HG02870 (cell line): Measurements from ENCODE around the gene CHIC1.
A peak's percentile ranks its signal among the peaks of the same experiment; 100 is the strongest.
"Not testable (repeated sequence)": the region's sequence is repeated elsewhere in the genome, so short reads cannot be mapped to it uniquely, and the experiment has no call there.

Experiments
- ATAC-seq: cut with Tn5 transposase; IDR thresholded peaks from one replicate; pipeline ENCODE4 v1.9.1; 2021; ENCODE audit warnings: mild to moderate bottlenecking, moderate library complexity; ENCODE audit not compliant: unreplicated experiment

Gene CHIC1

DNA sequence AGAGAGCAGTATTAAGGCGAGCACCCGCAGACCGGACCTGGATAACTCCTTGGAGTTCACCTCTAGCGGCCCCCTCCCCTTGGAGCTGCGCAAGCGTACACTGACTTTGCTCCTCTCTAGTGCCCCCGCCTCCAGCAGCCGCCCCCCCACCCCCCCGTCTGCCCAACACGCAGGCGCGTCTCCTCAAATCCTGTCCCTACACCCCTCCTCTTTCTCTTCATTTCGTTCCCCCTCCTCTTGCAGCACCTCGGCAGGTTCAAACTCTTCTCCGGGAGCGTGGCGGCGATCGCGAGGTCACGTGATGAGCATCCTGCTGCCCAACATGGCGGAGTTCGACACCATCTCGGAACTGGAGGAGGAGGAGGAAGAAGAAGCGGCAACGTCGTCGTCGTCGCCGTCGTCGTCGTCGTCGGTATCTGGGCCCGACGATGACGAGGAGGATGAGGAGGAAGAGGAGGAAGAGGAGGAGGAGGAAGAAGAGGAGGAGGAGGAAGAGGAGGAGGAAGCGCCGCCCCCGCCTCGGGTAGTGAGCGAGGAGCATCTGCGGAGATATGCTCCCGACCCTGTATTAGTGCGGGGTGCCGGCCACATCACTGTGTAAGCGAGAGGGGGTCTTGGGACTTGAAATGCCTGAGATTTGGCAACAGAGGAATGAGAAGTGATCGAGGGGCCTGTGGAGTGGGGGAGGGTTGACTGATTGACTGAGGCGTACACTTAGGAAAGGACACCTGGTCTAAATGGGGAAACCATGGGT, at the start of gene CHIC1:
Gene CHIC1, plus strand, starts transcription at position 214 of the 754 bp plus-strand sequence. Its CDS starts 88 bp downstream, at position 302.
- peak; percentile 54 for ATAC-seq

DNA sequence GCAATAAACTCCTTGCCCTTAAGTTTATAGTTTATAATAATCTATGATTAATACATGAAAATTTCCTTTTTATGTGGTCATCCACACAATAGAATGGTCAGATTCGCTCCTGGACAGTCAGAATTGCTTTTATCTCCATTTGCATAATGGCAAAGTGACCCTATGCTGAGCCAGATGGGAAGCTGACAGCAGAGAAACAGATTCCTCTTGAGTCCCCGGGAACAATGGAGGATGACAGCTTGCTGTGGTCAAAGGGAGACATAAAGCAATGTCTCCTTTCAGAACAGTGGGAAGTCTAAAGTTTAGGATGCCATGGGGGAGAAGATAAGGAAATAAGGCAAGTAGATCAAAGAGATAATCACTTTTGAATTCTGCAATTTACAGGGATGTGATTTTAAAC, 40.2 kb upstream of the CHIC1 start:
- not testable (repeated sequence) for ATAC-seq

DNA sequence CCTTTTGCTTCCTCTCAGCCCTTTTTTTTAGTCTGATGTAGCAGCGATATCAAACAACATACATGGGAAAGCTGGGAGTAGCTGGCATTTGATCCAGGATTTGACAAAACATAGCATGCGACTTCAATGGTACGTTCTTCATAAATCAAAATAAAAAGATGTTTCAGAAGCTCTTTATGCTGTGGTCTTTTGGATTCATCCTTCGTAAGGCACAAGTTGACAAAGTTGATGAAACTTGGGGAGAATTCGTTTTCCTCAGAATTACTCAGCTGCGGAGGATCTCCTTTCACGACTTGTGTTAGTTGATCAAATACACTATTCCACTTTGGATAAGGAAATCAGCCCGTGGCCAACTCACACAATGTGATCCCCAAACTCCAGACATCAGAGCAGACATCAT, 38.1 kb upstream of the CHIC1 start:
- ATAC-seq, result no peak

DNA sequence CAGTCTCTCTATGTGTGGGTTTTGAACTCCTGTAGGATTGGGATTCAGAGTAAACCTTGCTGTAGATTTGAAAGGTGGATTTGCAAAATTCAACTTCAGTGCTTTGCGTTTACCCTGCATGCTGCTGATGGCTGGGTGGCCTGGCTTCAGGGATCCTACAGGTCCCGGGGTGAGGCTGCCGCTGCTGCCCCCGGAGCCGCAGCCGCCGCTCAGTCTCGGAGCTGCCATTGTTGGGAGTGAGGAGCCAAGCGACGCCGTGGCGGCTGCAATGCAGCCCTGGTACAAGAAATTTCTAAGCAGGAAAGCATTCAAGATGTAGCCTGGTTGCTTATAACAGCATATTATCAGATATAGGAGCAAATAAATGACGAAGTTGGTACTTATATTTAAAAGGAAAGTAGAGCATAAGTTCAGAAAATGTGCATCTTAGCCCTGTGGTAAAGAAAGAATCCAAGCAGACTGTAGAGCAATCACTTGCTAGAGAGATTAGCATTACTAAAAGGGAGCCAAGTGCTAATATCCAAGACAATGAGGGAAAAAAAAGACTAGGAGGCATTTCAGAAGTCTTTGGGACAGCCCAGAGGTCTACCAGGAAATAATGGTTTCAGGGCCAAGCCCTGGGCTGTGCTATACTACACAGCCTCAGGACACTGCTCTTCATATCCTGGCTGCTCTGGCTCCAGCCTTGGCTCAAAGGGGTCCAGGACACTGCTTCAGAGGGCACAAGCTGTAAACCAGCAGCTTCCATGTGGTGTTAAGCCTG, 36.9 kb upstream of the CHIC1 start:
- no peak for ATAC-seq

DNA sequence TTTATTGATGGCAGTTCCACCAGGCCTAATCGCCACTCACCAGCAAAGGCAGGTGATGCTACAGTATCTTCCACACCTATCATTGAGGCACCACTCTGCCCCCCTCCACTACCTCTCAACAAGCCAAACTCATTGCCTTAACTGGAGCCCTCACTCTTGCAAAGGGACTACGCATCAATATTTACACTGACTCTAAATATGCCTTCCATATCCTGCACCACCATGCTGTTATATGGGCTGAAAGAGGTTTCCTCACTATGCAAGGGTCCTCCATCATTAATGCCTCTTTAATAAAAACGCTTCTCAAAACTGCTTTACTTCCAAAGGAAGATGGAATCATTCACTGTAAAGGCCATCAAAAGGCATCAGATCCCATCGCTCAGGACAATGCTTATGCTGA, 31.3 kb upstream of the CHIC1 start:
- ATAC-seq, result not testable (repeated sequence)

DNA sequence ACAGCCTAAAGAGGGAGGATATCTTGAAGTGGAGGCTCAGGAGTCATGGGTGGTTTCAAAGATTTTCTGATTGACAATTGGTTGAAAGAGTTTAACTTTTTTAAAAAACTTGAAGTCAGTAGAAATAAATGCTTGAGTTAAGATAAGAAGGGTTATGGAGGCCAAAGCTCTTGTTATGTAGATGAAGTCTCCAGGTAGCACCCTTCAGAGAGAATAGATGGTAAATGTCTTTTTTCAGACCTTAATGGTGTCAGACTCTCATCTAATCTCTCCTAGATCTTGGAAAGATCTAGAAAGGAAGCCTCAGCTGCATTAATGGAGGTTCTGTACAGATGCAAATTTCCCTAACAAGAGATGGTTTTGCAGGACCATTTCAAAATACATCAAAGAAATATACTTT, 6.8 kb upstream of the CHIC1 start:
- no peak for ATAC-seq

DNA sequence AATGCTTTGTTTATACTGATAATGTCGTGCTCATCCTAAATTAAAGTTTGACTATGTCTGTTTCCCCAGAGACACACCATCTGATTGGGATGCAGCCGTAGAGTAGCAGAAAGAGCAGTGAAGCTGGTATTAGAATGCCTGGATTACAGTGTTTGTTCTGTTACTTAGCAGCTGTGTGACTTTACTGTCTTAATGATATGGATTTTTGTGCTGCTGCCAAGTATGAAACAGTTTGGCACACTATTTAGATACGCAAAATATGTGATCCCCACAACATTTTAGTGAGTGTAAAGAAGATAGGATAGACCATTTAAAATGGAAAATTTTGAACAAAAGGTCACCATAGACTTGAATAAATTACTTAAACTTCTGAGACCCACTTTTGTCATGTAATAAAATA, 1.2 kb upstream of the CHIC1 start:
- no peak for ATAC-seq

DNA sequence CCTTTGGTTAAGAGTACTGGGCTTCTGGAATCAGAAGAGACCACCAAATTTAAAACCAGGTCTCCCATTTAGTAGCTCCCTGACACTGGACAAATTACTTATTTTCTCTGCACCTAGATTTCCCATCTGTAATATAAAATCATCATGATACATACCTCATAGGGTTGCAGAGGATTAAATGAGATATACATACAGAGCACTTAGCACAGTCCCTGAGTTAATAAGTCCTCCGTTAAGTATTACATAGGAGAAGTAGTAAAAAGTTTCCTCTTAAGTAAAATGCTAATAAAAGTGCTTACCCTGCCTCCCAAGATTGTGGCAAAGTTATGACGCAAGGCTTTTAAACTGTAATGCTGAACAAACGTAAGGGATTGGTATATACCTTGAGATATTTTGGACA, 539 bp upstream of the CHIC1 start:
- ATAC-seq, result peak; percentile 6

DNA sequence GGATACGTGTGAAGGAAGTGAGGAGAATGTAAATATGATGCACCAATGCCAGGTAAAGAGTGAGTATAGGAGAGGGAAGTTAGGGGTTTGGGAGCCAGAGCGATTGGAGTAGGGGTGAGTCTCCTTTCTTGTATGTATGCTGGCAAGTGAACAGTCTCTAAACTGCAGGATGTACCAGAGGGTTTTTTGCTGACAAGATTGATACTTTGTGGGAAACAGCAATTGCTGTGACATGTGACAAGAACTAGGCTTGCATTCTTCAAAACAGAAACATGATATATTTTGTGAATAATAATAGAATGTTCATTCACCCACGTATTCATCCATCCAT, 706 bp downstream of the CHIC1 start:
- ATAC-seq, result peak; percentile 35

DNA sequence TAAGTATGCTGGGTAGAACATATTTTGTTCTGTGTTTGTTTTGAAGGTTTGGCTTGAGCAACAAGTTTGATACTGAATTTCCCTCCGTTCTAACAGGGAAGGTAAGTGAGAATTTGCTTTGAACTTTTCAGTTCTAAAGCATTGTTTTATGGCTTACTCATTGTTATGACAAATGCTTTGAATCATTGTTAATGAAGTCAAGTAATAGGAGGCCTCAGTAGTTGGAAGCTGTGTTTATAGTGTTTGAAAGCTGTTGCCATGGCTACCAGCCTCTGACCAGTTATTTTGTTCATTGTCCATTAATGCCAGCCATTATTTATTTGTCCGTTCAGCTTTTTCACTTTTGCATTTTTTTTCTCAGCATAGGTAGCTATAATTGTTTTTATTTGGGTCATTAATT, 14.4 kb downstream of the CHIC1 start:
- ATAC-seq, result no peak

DNA sequence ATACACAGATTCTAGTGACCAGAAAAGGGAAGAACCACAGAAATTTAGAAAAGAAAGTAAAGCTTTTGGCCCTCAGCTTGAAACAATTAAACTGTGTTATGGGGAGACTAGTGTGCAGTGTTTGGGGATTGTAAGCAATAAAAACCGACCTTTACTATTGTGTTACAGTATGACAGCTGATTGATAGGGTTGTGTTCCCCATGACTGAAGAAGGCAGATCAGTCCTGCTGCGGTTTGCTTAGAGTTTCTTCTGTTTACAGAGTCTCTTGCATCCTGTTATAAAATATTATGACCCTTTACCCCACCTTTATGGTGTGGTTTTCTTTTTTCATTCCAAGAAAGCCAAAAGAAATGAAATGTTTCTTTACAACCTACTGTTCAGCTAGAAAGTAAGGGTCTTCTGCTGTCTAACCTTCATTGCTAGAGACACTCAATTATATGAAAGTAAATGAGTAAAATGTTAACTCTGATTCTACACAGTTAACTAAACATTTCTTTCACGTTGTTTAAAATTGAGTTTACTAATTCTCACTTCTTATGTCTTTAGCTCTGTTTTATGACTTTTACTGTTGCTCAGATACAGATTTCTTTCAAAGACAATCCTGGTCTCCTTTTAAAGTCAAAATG, 18.1 kb downstream of the CHIC1 start:
- ATAC-seq, result no peak

DNA sequence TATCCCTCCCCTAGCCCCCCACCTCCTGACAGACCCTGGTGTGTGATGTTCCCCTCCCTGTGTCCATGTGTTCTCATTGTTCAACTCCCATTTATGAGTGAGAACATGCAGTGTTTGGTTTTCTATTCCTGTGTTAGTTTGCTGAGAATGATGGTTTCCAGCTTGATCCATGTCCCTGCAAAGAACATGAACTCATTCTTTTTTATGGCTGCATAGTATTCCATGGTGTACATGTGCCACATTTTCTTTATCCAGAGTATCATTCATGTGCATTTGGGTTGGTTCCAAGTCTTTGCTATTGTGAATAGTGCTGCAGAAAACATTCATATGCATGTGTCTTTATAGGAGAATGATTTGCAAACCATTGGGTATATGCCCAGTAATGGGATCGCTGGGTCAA, 34.8 kb downstream of the CHIC1 start:
- not testable (repeated sequence) for ATAC-seq

DNA sequence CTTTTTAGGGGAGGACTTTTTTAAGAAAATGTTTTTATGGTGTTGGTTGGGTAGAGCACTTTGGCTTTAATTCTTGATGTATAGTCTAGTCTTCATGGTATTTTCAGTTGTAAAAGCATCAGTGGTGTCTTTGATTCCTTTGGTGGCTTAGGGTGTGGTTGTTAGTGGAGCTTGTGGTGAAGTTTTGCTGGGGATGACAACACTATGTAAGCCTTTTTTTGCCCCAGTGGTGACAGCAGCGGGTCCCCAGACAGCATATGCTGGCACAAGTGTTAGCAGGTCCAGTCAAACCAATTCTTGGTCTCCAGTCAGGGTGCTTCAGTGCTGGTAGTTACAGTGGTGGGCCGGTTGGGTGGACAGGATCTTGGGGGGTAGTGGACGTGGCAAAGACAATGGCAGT, 52.0 kb downstream of the CHIC1 start:
- ATAC-seq, result no peak

DNA sequence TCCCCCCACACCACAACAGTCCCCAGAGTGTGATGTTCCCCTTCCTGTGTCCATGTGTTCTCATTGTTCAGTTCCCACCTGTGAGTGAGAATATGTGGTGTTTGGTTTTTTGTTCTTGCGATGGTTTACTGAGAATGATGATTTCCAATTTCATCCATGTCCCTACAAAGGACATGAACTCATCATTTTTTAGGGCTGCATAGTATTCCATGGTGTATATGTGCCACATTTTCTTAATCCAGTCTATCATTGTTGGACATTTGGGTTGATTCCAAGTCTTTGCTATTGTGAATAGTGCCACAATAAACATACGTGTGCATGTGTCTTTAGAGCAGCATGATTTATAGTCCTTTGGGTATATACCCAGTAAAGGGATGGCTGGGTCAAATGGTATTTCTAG, 78.7 kb downstream of the CHIC1 start:
- ATAC-seq, result not testable (repeated sequence)

DNA sequence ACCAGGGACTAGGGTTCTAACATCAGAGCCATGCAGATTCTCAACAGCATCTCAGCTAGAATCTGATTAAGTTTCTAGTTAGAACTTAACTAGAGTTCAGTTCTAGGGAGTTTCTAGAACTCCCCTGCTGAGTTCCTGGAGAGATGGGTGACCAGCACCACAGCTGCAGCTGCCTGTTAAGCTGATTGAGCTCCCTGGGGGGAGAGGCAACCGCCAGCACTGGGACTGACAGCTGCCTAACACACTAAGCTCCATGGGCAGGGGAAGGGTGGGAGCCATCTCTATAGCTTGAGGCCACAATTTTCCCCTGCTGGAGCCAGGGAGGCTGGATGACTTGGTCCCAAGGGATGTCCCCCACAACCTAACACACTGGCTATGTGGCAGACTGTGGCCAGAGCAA, 84.2 kb downstream of the CHIC1 start:
- peak; percentile 28 for ATAC-seq

DNA sequence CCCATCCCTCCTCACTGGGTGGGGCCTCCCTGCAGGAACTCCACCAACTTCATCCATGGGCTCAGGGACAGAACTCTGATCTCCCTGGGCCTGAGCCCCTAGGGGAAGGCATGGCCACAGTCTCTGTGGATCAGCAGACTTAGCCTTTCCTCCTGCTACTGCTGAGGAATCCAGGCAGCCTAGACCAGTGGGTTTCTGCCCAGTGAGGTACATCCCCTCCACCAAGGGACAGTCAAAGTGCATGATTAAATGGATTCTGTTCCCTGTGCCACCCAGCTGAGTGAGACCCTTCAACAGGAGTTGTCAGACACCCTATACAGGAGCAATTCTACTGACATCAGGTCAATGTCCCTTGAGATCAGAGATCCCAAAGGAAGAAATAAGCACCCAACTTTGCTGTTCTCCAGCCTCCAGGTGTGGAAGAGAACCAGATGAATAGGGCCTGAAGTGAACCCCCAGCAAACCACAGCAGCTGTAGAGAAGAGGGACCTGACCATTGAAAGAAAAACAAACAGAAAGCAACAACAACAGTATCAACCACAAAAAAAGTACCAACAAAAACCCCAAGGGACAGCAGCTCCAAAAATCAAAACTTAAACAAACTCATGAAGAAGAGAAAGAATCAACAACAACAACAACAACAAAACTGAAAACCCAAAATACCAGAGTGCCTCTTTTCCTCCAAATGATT, 84.8 kb downstream of the CHIC1 start:
- ATAC-seq, result peak; percentile 66

DNA sequence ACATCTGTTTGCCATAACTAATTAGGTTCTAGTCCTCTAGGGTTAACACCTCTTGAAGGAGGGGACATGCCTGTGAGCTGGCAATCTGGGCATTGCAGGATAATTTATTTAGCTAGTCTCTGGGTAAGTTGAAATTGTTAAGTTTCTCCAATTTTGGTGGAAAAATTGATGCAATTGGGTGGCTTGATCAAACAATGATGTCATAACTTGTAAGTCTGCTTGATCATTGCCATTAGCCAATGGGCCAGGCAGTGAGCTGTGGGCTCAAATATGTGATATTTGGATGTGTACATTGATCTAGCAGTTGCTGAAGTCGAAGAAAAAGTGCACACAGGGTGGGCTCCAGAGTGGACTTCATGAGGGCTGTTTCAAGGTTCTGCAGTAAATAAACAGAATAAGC, 98.3 kb downstream of the CHIC1 start:
- ATAC-seq, result not testable (repeated sequence)

DNA sequence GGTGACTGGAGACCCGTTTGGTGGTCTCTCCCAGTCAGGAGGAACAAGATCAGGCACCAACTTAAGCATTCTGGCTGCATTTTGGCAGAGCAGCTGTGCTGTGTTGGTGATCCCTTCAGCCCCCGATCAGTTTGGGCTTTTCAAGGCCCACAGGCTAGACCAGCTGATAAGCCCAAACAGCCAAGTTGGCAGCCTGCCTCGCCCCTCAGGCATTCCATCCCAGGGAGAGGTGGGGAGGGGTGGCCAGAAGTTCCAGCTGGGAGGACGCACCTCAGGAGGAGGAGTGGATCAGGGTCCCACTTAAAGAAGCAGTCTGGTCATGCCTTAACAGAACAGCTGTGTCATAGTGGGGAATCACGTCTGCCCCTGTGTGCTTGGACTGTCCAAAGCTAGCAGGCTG, 105.8 kb downstream of the CHIC1 start:
- ATAC-seq, result no peak

DNA sequence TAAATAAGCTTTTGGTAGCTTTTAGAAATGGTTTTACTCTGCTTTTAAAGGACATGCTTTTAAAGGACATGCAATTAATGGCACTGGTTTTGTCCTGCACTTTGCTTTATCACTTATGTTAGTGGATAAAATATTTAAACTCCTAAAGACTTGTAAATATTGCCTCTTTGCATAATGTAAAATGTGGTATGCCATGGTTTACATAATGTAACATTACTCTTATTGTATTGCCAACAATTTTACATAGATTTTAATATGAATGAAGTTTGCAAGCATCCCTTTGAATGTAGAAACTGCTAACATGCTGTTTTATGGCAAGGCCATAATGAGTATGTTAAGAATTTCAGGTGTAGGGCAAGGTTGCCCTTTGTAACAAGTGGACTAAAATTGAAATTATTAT, 118.4 kb downstream of the CHIC1 start:
- no peak for ATAC-seq

DNA sequence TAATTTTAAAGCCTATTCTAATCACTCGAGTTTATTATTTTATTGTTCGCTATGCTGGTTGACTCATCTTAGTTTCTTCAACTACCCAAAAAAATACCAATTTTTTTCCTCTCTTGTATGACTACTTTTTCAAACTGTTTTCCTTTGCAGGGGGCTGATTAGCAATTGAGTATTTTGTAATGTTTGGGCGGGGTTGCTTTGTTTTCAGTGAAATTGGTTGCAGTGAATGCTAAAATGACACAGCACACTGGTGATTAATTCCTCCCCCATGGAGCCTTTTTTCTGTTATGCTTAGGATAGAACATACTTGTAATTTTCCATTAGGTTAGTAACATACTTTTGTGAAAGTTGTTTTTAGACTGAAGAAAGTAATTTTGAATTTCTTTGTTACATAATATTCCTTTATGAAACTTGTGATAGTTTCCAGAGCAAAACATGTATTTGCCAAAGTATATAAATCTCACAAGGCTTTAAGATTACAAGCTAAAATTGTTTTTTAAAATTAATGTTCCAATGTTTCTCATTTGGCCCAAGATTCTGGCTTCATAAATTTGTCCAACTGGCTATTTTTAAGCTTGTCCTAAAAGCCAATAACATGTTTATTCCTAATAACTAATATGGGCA, 120.4 kb downstream of the CHIC1 start:
- ATAC-seq, result no peak

DNA sequence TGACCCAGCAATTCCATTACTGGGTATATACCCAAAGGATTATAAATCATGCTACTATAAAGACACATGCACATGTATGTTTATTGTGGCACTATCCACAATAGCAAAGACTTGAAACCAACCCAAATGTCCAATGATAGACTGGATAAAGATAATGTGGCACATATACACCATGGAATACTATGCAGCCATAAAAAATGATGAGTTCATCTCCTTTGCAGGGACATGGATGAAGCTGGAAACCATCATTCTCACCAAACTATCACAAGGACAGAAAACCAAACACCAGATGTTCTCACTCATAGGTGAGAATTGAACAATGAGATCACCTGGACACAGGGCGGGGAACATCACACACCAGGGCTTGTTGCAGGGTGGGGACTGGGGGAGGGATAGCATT, 144.0 kb downstream of the CHIC1 start:
- ATAC-seq, result not testable (repeated sequence)
